HL-60 (cell line): ENCODE measurements around the gene VPS41.

Experiments used
- DNase-seq, 2 experiments: peaks; one replicate each; pipeline ENCODE4 v3.0.0-alpha.2; 2010 to 2020; ENCODE audit warnings: low read depth in 1 of 2, low spot score in 1 of 2
- H3K27ac ChIP-seq: fragments of 250-450 bp; sonication (Bioruptor Pico); replicated peaks from 2 replicates; pipeline ENCODE4 v1.5.1; 2020; ENCODE audit warnings: mild to moderate bottlenecking, moderate library complexity
- H3K27me3 ChIP-seq: fragments of 250-450 bp; sonication (Bioruptor Pico); 2 replicates; pipeline ENCODE4 v1.5.1; 2021; ENCODE audit warnings: mild to moderate bottlenecking, moderate library complexity; ENCODE audit not compliant: insufficient read depth, poor library complexity, severe bottlenecking
- H3K4me3 ChIP-seq: replicated peaks from 2 replicates; pipeline ENCODE4 v1.5.1; 2011; ENCODE audit warnings: mild to moderate bottlenecking, control low read depth, low read length; ENCODE audit not compliant: insufficient read depth
- CTCF ChIP-seq: IDR thresholded peaks from one replicate; pipeline ENCODE4 v1.5.1; 2011; ENCODE audit warnings: low read length, control low read depth, inconsistent platforms; ENCODE audit not compliant: insufficient read depth
- GABPA ChIP-seq: IDR thresholded peaks from 2 replicates; pipeline ENCODE4 v1.6.1; 2012; ENCODE audit warnings: low read depth
- POLR2AphosphoS5 ChIP-seq: IDR thresholded peaks from 2 replicates; pipeline ENCODE4 v1.6.1; 2012; ENCODE audit warnings: low read depth
- SPI1 ChIP-seq: IDR thresholded peaks from 2 replicates; pipeline ENCODE4 v1.6.1; 2012; ENCODE audit warnings: low read depth, mild to moderate bottlenecking, borderline replicate concordance
- TF ChIP-seq, protein P1 (sequence below): IDR thresholded peaks from 2 replicates; pipeline ENCODE4 v1.6.1; 2012; ENCODE audit warnings: low read depth; ENCODE audit not compliant: insufficient replicate concordance

The VPS41 gene

GRCh38 chr7:38863601-38864291 is 45.2 kb downstream of the VPS41 start:
- Histone ChIP-seq H3K27me3 (no peaks in the 10 kb centered on the region), H3K27ac (no peak overlapping the region), H3K4me3 (no peak overlapping the region)
- DNase-seq: no peak
- TF ChIP-seq POLR2AphosphoS5 (no peak), CTCF (no peak), GABPA (no peak), SPI1 (no peak)
- TF ChIP-seq, protein P1, sequence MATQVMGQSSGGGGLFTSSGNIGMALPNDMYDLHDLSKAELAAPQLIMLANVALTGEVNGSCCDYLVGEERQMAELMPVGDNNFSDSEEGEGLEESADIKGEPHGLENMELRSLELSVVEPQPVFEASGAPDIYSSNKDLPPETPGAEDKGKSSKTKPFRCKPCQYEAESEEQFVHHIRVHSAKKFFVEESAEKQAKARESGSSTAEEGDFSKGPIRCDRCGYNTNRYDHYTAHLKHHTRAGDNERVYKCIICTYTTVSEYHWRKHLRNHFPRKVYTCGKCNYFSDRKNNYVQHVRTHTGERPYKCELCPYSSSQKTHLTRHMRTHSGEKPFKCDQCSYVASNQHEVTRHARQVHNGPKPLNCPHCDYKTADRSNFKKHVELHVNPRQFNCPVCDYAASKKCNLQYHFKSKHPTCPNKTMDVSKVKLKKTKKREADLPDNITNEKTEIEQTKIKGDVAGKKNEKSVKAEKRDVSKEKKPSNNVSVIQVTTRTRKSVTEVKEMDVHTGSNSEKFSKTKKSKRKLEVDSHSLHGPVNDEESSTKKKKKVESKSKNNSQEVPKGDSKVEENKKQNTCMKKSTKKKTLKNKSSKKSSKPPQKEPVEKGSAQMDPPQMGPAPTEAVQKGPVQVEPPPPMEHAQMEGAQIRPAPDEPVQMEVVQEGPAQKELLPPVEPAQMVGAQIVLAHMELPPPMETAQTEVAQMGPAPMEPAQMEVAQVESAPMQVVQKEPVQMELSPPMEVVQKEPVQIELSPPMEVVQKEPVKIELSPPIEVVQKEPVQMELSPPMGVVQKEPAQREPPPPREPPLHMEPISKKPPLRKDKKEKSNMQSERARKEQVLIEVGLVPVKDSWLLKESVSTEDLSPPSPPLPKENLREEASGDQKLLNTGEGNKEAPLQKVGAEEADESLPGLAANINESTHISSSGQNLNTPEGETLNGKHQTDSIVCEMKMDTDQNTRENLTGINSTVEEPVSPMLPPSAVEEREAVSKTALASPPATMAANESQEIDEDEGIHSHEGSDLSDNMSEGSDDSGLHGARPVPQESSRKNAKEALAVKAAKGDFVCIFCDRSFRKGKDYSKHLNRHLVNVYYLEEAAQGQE: no peak

GRCh38 chr7:38862666-38863065 is 46.3 kb downstream of the VPS41 start:
- no peaks in the 10 kb centered on the region for H3K27me3 ChIP-seq
- H3K4me3 ChIP-seq: no peak overlapping the region
- DNase-seq: no peak
- TF ChIP-seq GABPA (no peak), POLR2AphosphoS5 (no peak), CTCF (no peak), SPI1 (no peak)
- TF ChIP-seq, protein P1: no peak
- no peak overlapping the region for H3K27ac ChIP-seq

- DNase-seq: no peak
- no peaks in the 10 kb centered on the region for H3K27me3 ChIP-seq
- TF ChIP-seq, protein P1: no peak
- TF ChIP-seq CTCF (no peak), GABPA (no peak), SPI1 (no peak), POLR2AphosphoS5 (no peak)
- H3K27ac ChIP-seq: no peak overlapping the region
- H3K4me3 ChIP-seq: no peak overlapping the region
These were observed 50.6 kb downstream of the VPS41 start for GRCh38 chr7:38858259-38858884.
